WTC11 (cell line): Measurements from ENCODE around the gene P3H4. TPM values are rescaled to one million over a fixed set of nuclear protein-coding genes. Genes with fewer than 3 reads are reported as not detected.

Source experiments
- ATAC-seq: fragments of 200-7000 bp; cut with Tn5 transposase; 2 replicates; pipeline ENCODE4 v1.10.0; 2021; ENCODE audit warnings: mild to moderate bottlenecking, moderate library complexity
- CTCF ChIA-PET: fragments of 300-600 bp; sonication (Branson Sonifier 250); formaldehyde crosslinking; loops from one replicate; lab custom pipeline; 2021; ENCODE audit warnings: antibody characterized with exemption; lab: Charles Lee
- POLR2A ChIA-PET: fragments of 350-600 bp; sonication (Branson Sonifier 250); formaldehyde crosslinking; loops from one replicate; lab custom pipeline; 2021; ENCODE audit warnings: antibody characterized with exemption; lab: Charles Lee
- DNase-seq: peaks from one replicate; pipeline ENCODE4 v3.0.0; 2021; ENCODE audit warnings: low spot score
- H3K27ac Mint-ChIP-seq: 2 replicates; pipeline ENCODE4 v1.8.0; 2021; ENCODE audit warnings: mixed read lengths
- H3K27me3 Mint-ChIP-seq: 2 replicates; pipeline ENCODE4 v1.8.0; 2021; ENCODE audit warnings: low read depth, mild to moderate bottlenecking, moderate library complexity, mixed read lengths
- H3K36me3 Mint-ChIP-seq: 2 replicates; pipeline ENCODE4 v1.8.0; 2021; ENCODE audit warnings: mixed read lengths
- H3K4me1 Mint-ChIP-seq: 2 replicates; pipeline ENCODE4 v1.8.0; 2022; ENCODE audit warnings: mixed read lengths
- H3K4me3 Mint-ChIP-seq: 2 replicates; pipeline ENCODE4 v1.8.0; 2021; ENCODE audit warnings: mild to moderate bottlenecking, moderate library complexity, mixed read lengths
- H3K9me3 Mint-ChIP-seq: 2 replicates; pipeline ENCODE4 v1.8.0; 2021; ENCODE audit warnings: mixed read lengths
- ATF6 ChIP-seq: sonication (generic); formaldehyde crosslinking; IDR thresholded peaks from 2 replicates; pipeline ENCODE4 v1.8.1; 2023; ENCODE audit warnings: mild to moderate bottlenecking, missing genetic modification reagents
- ESRRA ChIP-seq: sonication (generic); formaldehyde crosslinking; IDR thresholded peaks from 2 replicates; pipeline ENCODE4 v1.8.1; 2022; ENCODE audit warnings: mild to moderate bottlenecking, missing genetic modification reagents, borderline replicate concordance
- ETV6 ChIP-seq: sonication (generic); formaldehyde crosslinking; IDR thresholded peaks from 2 replicates; pipeline ENCODE4 v1.8.1; 2022; ENCODE audit warnings: mild to moderate bottlenecking, missing genetic modification reagents
- GRHL2 ChIP-seq: fragments of 250-450 bp; sonication (Bioruptor Pico); IDR thresholded peaks from 2 replicates; pipeline ENCODE4 v1.8.0; 2022; ENCODE audit warnings: mild to moderate bottlenecking, moderate library complexity; ENCODE audit not compliant: insufficient replicate concordance, severe bottlenecking
- JAZF1 ChIP-seq: fragments of 250-450 bp; sonication (Bioruptor Pico); IDR thresholded peaks from 2 replicates; pipeline ENCODE4 v1.9.0; 2021; ENCODE audit warnings: moderate library complexity, mild to moderate bottlenecking, inconsistent platforms
- KAT7 ChIP-seq: sonication (generic); formaldehyde crosslinking; IDR thresholded peaks from 2 replicates; pipeline ENCODE4 v1.8.1; 2023; ENCODE audit warnings: missing genetic modification reagents, mild to moderate bottlenecking, borderline replicate concordance
- MAX ChIP-seq: sonication (generic); formaldehyde crosslinking; IDR thresholded peaks from 2 replicates; pipeline ENCODE4 v1.8.0; 2022; ENCODE audit warnings: mild to moderate bottlenecking, missing genetic modification reagents
- MXD4 ChIP-seq: fragments of 250-450 bp; sonication (Bioruptor Pico); IDR thresholded peaks from 2 replicates; pipeline ENCODE4 v1.8.0; 2021; ENCODE audit warnings: mild to moderate bottlenecking, moderate library complexity, borderline replicate concordance
- NFATC4 ChIP-seq: fragments of 250-450 bp; sonication (Bioruptor Pico); IDR thresholded peaks from 2 replicates; pipeline ENCODE4 v1.9.0; 2021; ENCODE audit warnings: mild to moderate bottlenecking
- NFE2L1 ChIP-seq: sonication (generic); formaldehyde crosslinking; IDR thresholded peaks from 2 replicates; pipeline ENCODE4 v1.8.1; 2023; ENCODE audit warnings: missing genetic modification reagents
- SOX15 ChIP-seq: fragments of 250-450 bp; sonication (Bioruptor Pico); IDR thresholded peaks from 2 replicates; pipeline ENCODE4 v1.9.0; 2021; ENCODE audit warnings: mild to moderate bottlenecking
- TCF7 ChIP-seq: sonication (generic); formaldehyde crosslinking; IDR thresholded peaks from 2 replicates; pipeline ENCODE4 v1.8.0; 2022; ENCODE audit warnings: mild to moderate bottlenecking, low read depth, missing genetic modification reagents, moderate library complexity
- TEAD4 ChIP-seq: sonication (generic); formaldehyde crosslinking; IDR thresholded peaks from 2 replicates; pipeline ENCODE4 v1.8.0; 2022; ENCODE audit warnings: mild to moderate bottlenecking, missing genetic modification reagents
- TP53 ChIP-seq: sonication (generic); formaldehyde crosslinking; IDR thresholded peaks from 2 replicates; pipeline ENCODE4 v1.8.1; 2023; ENCODE audit warnings: mild to moderate bottlenecking, missing genetic modification reagents
- USF2 ChIP-seq: sonication (generic); formaldehyde crosslinking; IDR thresholded peaks from 2 replicates; pipeline ENCODE4 v1.8.1; 2023; ENCODE audit warnings: mild to moderate bottlenecking, missing genetic modification reagents, moderate library complexity
- ZNF317 ChIP-seq: sonication (generic); formaldehyde crosslinking; IDR thresholded peaks from 2 replicates; pipeline ENCODE4 v1.8.1; 2023; ENCODE audit warnings: low read depth, mild to moderate bottlenecking, moderate library complexity, missing genetic modification reagents, borderline replicate concordance
- ZNF423 ChIP-seq: fragments of 250-450 bp; sonication (Bioruptor Pico); IDR thresholded peaks from 2 replicates; pipeline ENCODE4 v2.1.2; 2022; ENCODE audit warnings: mild to moderate bottlenecking, moderate library complexity
- ZNF532 ChIP-seq: fragments of 250-450 bp; sonication (Bioruptor Pico); IDR thresholded peaks from 2 replicates; pipeline ENCODE4 v1.9.0; 2021; ENCODE audit warnings: mild to moderate bottlenecking, borderline replicate concordance
- total RNA-seq: library from RNA; stranded (reverse); gene quantifications from 3 replicates; pipeline ENCODE4 v1.2.3, GENCODE V29; 2021
- TF ChIP-seq, protein P1 (sequence below): fragments of 250-450 bp; sonication (Bioruptor Pico); IDR thresholded peaks from 2 replicates; pipeline ENCODE4 v1.9.0; 2021; ENCODE audit warnings: moderate library complexity, mild to moderate bottlenecking, inconsistent platforms, borderline replicate concordance
- TF ChIP-seq, protein P2 (sequence below): sonication (generic); formaldehyde crosslinking; IDR thresholded peaks from 2 replicates; pipeline ENCODE4 v1.8.1; 2023; ENCODE audit warnings: mild to moderate bottlenecking, missing genetic modification reagents
- TF ChIP-seq, protein P3 (sequence below): sonication (generic); formaldehyde crosslinking; IDR thresholded peaks from 2 replicates; pipeline ENCODE4 v1.8.1; 2022; ENCODE audit warnings: low read depth, mild to moderate bottlenecking, moderate library complexity, missing genetic modification reagents, borderline replicate concordance

Gene P3H4
- total RNA-seq, 1 experiment from 2014 or later: 32.1 TPM

DNA sequence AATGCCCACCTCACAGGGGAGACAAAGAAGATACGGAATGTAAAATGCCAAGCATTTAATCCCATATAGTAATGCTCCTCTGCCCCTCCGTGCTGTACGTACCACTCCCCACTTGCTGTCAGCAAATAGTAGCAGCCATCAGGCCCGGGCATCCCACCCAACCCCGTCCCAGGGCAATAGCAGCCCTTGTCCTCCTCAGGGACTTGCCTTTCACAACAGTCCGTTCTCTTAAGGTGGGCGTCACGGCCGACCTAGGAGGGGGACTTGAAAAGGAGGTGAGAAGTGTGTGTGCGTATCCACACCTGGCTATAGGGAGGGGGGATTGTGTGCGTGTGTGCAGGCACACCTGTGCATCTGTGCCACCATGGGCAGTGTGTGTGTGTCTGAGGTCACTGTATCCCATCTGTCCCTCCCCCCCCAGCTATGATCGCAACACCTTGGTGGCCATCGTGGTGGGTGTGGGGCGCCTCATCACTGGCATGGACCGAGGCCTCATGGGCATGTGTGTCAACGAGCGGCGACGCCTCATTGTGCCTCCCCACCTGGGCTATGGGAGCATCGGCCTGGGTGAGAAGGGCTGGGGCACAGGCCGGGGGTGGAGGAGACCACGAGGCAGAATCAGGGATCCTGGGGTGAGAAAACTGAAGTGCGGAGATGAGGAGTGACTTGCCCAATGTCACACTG, 5.0 kb upstream of the P3H4 start:
- Mint-ChIP-seq H3K27me3 (no peaks in the 10 kb centered on the region), H3K9me3 (no peaks in the 10 kb centered on the region), H3K27ac (peak overlapping the region; percentile 60; the same call in 1 of the 2 replicates), H3K4me3 (no peak overlapping the region), H3K36me3 (peaks cover 15% of the 10 kb centered on the region), H3K4me1 (peaks cover 27% of the 10 kb centered on the region)
- DNase-seq (no peak), ATAC-seq (no peak)
- POLR2A ChIA-PET: no interaction called here
- TF ChIP-seq ATF6: no peak
- TF ChIP-seq JAZF1: no peak
- TF ChIP-seq SOX15 (CRISPR knock-in tag): no peak
- CTCF ChIA-PET: no interaction called here

DNA sequence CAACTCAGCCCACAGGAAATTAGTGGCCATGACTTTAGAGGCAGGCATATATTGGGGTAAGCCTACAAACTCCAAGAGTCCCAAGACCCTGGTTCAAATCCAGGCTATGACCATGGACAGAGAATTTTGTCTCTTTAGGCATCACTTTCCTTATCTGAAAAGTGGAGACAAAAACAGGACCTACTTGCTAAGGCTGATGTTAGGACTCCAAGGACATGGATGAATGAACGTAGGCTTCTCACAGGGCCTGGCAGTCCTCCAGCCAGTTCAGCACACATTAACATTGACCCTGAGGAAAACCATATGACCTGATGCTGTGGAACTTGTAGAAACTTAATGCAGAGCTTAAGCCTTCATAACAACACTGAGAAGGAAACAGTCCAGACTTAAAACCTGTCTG, 2.4 kb upstream of the P3H4 start:
- Mint-ChIP-seq H3K27me3 (peaks cover 7% of the 10 kb centered on the region), H3K27ac (no peak overlapping the region), H3K4me3 (peak overlapping the region; percentile 98), H3K4me1 (peaks cover 33% of the 10 kb centered on the region), H3K9me3 (no peaks in the 10 kb centered on the region), H3K36me3 (peaks cover 21% of the 10 kb centered on the region)
- POLR2A ChIA-PET: interaction anchor here (0.9 kb wide), 1 partner anchor 28 kb away, joined by 3 read pairs; the partner anchor contains the start of gene JUP
- CTCF ChIA-PET: interaction anchor here (1.1 kb wide), 1 partner anchor 14 kb away, joined by 3 read pairs; no protein-coding TSS in a partner anchor
- no peak for TF ChIP-seq ETV6 (CRISPR knock-in tag)
- no peak for TF ChIP-seq GRHL2 (CRISPR knock-in tag)
- TF ChIP-seq, protein P1, sequence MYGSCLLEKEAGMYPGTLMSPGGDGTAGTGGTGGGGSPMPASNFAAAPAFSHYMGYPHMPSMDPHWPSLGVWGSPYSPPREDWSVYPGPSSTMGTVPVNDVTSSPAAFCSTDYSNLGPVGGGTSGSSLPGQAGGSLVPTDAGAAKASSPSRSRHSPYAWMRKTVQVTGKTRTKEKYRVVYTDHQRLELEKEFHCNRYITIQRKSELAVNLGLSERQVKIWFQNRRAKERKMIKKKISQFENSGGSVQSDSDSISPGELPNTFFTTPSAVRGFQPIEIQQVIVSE: no peak
- no peak for TF ChIP-seq MAX (CRISPR knock-in tag)
- TF ChIP-seq, protein P2, sequence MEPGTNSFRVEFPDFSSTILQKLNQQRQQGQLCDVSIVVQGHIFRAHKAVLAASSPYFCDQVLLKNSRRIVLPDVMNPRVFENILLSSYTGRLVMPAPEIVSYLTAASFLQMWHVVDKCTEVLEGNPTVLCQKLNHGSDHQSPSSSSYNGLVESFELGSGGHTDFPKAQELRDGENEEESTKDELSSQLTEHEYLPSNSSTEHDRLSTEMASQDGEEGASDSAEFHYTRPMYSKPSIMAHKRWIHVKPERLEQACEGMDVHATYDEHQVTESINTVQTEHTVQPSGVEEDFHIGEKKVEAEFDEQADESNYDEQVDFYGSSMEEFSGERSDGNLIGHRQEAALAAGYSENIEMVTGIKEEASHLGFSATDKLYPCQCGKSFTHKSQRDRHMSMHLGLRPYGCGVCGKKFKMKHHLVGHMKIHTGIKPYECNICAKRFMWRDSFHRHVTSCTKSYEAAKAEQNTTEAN (CRISPR knock-in tag): no peak
- TF ChIP-seq SOX15 (CRISPR knock-in tag): no peak
- no peak for TF ChIP-seq NFE2L1
- TF ChIP-seq MXD4 (CRISPR knock-in tag): no peak
- no peak for TF ChIP-seq USF2 (CRISPR knock-in tag)
- TF ChIP-seq TP53 (CRISPR knock-in tag): no peak
- no peak for TF ChIP-seq ZNF317 (CRISPR knock-in tag)
- TF ChIP-seq KAT7 (CRISPR knock-in tag): no peak
- TF ChIP-seq NFATC4 (CRISPR knock-in tag): no peak
- TF ChIP-seq ZNF423: no peak
- TF ChIP-seq, protein P3, sequence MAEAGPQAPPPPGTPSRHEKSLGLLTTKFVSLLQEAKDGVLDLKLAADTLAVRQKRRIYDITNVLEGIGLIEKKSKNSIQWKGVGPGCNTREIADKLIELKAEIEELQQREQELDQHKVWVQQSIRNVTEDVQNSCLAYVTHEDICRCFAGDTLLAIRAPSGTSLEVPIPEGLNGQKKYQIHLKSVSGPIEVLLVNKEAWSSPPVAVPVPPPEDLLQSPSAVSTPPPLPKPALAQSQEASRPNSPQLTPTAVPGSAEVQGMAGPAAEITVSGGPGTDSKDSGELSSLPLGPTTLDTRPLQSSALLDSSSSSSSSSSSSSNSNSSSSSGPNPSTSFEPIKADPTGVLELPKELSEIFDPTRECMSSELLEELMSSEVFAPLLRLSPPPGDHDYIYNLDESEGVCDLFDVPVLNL (CRISPR knock-in tag): no peak
- TF ChIP-seq ESRRA (CRISPR knock-in tag): no peak
- no peak for TF ChIP-seq ZNF532
- TF ChIP-seq TCF7 (CRISPR knock-in tag): no peak
- no peak for TF ChIP-seq TEAD4 (CRISPR knock-in tag)
- DNase-seq (no peak), ATAC-seq (no peak)
